Brain microvascular endothelial cell (primary cell): Measurements from ENCODE around the gene SF3A1.

Experiments used
- DNase-seq: peaks from one replicate; pipeline ENCODE4 v3.0.0-alpha.2; 2020
- H3K27ac ChIP-seq: fragments of 250-450 bp; sonication (Bioruptor Pico); 2 replicates; pipeline ENCODE4 v1.5.1; 2020; ENCODE audit warnings: mild to moderate bottlenecking, moderate library complexity
- H3K27me3 ChIP-seq: fragments of 250-450 bp; sonication (Bioruptor Pico); replicated peaks from 2 replicates; pipeline ENCODE4 v1.5.1; 2020; ENCODE audit warnings: mild to moderate bottlenecking
- H3K36me3 ChIP-seq: fragments of 250-450 bp; sonication (Bioruptor Pico); replicated peaks from 2 replicates; pipeline ENCODE4 v1.5.1; 2020; ENCODE audit warnings: mild to moderate bottlenecking
- H3K4me3 ChIP-seq: 2 replicates; pipeline ENCODE4 v1.5.1; 2011; ENCODE audit warnings: low read depth, mild to moderate bottlenecking, control low read depth, low read length, moderate library complexity
- CTCF ChIP-seq: IDR thresholded peaks from 2 replicates; pipeline ENCODE4 v1.5.1; 2011; ENCODE audit warnings: low read depth, mild to moderate bottlenecking, moderate library complexity, low read length, control low read depth, inconsistent platforms; ENCODE audit errors: missing control alignments
- in situ Hi-C: cut with HindIII; loops from 2 replicates; pipeline ENCODE4 v1.10.0; 2017; ENCODE audit warnings: low sequenced_read_pairs, low pct_ligation_motif_present

SF3A1 gene

GRCh38 chr22:30390974-30391691 lies 34.4 kb upstream of the SF3A1 start:
- in situ Hi-C loops: no loop called here
- peak; percentile 87 for TF ChIP-seq CTCF
- H3K27ac ChIP-seq: no peak overlapping the region
- no peaks in the 10 kb centered on the region for H3K36me3 ChIP-seq
- H3K4me3 ChIP-seq: no peak overlapping the region
- DNase-seq: peak; percentile 45
- no peaks in the 10 kb centered on the region for H3K27me3 ChIP-seq

GRCh38 chr22:30386960-30387827 lies 30.5 kb upstream of the SF3A1 start, which contains the start of gene RNF215:
TSS of gene RNF215 (minus strand) at chr22:30387411. CDS start at chr22:30387313, 98 bp downstream.
- peak within 1 kb of the TSS; percentile 67 for H3K4me3 ChIP-seq
- in situ Hi-C loops: no loop called here
- peak; percentile 34 for DNase-seq
- H3K27ac ChIP-seq: peak within 1 kb of the TSS; percentile 76
- TF ChIP-seq CTCF: peak; percentile 72
- no peaks in the 10 kb centered on the region for H3K27me3 ChIP-seq
- H3K36me3 ChIP-seq: peaks cover 4% of the 10 kb centered on the region

- DNase-seq: no peak
- TF ChIP-seq CTCF: no peak
- peak overlapping the region; percentile 76 for H3K27ac ChIP-seq
Measured at GRCh38 chr22:30386608-30386959, 29.9 kb upstream of the SF3A1 start.

GRCh38 chr22:30385942-30386341 lies 29.2 kb upstream of the SF3A1 start:
- no peak overlapping the region for H3K4me3 ChIP-seq
- no peak overlapping the region for H3K27ac ChIP-seq
- peaks cover 11% of the 10 kb centered on the region for H3K36me3 ChIP-seq
- H3K27me3 ChIP-seq: no peaks in the 10 kb centered on the region
- TF ChIP-seq CTCF: no peak
- DNase-seq: no peak
- in situ Hi-C loops: no loop called here

More at GRCh38 chr22:30386608-30386959, 29.9 kb upstream of the SF3A1 start:
- H3K27me3 ChIP-seq: no peaks in the 10 kb centered on the region
- H3K4me3 ChIP-seq: peak overlapping the region; percentile 67
- in situ Hi-C loops: no loop called here
- peaks cover 7% of the 10 kb centered on the region for H3K36me3 ChIP-seq

GRCh38 chr22:30383061-30383460 lies 26.4 kb upstream of the SF3A1 start:
- DNase-seq: no peak

More at GRCh38 chr22:30383061-30383460, 26.4 kb upstream of the SF3A1 start:
- Histone ChIP-seq H3K27ac (no peak overlapping the region), H3K36me3 (peaks cover 20% of the 10 kb centered on the region), H3K27me3 (no peaks in the 10 kb centered on the region), H3K4me3 (no peak overlapping the region)
- in situ Hi-C loops: no loop called here
- TF ChIP-seq CTCF: no peak
